Stimulated activated CD4-positive, alpha-beta T cell treated with anti-CD3 and anti-CD28 coated beads, Interleukin-4, amount 100 ng/mL, for 48 hours (primary cell): ENCODE data around the gene DACH1.
"Not testable (repeated sequence)": the region's sequence is repeated elsewhere in the genome, so short reads cannot be mapped to it uniquely, and the experiment has no call there.

Experiments
- DNase-seq, 2 donors: peaks; one replicate each; pipeline ENCODE4 v3.0.0-alpha.2; 2020; ENCODE audit warnings: low read depth in 2 of 2

DACH1 gene

DNA sequence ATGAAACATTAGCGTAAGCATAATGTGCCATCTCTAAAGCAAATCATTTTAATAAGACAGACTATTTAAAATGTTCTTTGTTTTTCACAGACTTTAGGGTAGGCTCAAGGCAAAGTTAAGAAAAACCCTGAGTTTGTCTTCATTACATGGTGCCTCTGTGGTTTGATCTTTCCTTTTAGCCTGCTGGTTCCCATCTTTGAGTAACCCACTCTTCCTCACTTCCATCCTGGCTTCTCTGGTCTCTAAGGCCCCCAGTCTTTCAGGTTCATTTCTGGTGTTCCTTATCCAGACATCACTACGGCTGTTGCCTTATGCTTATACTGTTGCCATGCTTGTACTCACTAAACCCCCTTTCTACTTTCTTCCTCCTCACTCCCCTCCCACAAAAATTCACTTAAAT lies 38.4 kb downstream of the DACH1 start:
- no peak for DNase-seq

DNA sequence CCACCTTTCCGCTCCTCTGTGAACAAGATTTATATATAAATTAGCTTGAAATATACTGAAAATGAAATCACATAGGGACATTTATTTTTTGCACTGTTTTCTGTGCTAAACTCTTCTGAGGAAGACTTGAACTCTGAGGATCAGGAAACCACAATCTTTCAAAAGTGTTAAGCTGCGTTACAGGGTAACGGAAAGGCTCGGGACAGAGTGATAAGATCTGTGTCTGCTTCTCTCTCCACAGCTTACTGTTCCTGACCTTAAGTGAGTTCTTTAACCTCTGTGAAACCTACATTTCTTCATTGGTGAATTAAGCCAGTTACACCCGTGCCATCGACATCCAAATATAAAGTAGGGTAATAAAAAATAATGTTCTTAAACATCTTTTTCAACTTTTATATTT lies 38.9 kb downstream of the DACH1 start:
- DNase-seq: no peak

DNA sequence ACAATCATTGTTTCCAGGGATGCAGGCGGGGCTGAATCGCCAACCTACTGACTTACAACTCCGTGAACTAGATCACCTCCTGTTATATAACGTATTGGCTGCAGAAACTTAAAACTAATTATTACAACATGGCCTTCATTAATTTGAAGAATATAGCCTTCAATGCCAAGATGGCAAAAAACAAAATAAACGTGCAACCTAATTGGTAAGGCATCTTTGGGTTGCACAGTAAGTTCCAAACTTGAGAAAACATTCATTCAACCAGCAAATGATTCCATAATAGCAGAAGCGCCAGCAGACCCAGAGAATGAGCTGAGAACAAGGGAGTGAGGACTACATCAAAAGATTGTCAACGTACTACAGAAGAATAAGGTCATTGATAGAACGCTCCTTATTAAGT lies 39.8 kb downstream of the DACH1 start:
- DNase-seq: no peak

DNA sequence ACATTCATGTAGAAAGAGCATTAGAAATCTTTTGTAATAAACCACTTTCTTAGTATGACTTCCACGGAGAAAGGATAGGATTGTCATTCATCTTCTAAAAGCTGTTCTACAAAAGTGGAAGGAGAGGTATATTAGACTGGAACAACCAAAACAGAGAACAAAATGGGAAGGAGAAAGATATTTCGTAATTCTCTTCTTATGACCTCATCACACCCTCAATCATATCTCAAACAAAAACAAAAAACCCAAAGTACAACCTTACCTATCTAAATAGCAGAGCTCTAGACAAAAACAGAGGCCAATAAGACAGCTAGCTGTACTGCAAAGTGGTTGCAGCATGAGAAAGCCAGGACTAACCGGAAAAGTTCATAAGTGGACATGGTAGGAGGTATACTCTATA lies 46.3 kb downstream of the DACH1 start:
- no peak for DNase-seq

DNA sequence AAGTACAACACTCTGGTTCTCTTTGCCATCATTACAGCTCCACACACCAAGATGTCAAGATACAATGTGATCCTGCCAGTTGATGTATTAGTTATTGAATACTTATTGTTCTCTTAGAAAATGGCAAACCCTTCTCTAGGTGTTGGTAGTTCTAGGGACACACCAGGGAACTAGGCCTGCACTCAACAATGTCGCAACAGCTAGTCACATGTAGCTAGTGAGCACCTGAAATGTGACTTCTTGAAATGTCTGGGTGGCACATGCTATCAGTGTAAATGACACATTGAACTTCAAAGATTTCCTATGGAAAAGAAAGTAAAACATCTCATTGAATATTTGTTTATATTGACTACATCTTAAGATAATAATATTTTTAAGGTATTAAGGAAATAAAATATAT lies 49.7 kb downstream of the DACH1 start:
- no peak for DNase-seq

DNA sequence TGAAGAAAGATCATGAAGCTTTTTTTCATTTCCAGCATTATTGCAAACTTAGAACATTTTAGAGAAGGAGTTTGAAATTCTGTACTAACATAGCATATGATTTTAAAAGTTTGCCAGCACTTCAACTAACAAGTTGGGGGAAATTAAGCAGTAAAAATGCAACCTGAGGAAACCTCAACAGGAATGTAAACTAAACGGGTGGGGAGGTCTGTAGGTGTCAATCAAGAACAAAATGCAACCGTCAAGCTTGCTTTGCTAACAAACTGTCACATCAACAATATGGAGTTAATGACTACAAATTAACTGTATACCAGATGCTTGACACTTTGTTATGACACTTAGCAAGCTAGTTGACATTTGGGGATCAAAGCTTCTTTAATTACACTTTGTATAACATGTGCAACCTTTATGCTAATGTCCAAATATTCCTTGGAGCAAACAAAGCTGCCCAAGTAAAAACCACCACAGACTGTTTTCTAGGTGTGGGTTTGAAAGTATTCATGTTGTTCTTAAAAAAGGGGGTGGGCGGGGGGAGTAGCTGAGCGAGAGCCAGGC lies 52.1 kb downstream of the DACH1 start:
- no peak for DNase-seq

DNA sequence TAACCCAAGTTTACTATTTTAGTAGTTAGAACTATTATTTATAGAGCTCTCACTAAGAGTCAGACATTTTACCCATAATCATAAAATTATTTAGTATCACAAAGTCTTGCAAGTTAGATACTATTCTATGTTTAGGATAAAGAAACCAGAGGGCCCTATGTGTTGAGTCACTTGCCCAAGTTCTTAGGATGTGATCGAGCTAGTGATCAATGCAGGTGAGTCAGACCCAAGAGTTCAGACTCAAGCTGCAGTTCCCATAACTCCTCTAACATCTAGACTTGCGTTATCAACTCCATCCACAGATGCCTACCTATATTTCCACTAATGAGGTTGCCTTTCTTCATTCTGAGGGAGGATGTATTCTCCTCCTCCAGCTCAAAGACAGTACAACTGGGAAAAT lies 53.8 kb downstream of the DACH1 start:
- DNase-seq: no peak

DNA sequence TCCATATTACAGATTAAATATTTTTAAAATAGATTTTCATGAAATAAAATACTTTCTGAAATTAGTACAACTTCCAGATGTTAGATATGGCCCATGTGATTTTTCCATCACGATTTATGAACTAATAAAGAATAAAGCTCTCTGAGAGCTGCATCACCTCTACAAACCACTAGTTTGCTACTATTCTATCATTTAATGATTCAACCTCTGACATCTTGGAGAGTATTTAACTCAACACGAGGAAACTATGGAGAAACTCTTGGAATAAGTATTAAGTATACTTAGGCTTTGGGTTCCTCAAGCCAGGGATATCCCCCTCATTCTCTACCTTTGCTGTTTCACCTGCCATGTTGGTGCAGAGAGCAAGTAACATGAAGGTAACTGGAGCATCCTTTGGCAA lies 55.7 kb downstream of the DACH1 start:
- no peak for DNase-seq

DNA sequence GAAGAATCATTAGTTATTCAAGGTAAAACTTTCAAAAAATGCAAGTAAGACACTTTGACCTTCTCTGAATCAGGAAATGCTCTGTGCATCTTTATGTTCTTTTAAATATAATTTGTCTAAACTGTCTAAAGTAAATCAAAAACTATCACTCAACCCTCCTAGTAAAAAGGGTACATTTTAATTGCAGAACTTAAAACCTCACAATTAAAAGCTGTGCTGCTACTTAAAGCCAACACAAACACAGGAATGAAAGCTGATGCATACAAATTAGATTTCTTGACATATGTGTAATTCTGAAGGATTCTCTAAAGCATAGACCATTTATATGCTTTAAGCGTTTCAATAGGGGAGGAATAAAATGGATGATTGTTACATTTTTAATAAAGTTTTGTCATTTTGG lies 58.3 kb downstream of the DACH1 start:
- no peak for DNase-seq

DNA sequence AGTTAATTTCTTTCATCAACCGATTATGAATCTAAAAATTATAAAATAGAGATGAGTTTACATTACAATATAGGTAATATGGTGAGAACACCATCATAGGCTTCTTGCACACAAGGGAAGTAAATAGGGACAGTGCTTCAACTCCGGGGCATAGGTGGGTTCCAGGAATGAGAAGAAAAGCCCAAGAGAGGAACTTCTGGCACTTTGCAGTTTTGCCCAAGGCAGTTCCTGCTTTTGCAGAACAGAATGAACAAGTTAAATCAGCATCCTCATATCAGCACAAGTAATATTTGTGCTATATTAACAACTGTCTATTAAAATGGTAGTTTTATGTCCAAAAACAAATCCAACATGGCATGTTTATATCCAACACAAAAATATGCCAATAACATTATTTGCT lies 60.1 kb downstream of the DACH1 start:
- DNase-seq: no peak

DNA sequence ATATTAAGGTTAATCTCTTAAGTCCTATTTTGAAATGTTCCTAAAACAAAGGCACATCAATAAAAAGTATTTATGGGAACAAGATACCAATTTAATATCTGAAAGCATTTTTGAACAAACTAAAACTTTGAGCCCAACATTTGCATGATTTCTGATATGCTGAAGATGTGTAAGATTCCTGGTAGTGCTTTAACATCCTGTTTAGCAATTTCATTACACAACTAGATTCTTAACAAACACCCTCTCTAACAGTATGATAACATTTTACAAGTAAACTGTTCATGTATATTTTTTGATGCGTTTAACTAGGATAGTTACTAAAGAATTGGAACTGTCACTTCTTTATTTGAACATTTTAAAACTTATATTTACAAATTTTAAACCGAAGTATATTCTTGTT lies 63.9 kb downstream of the DACH1 start:
- no peak for DNase-seq

DNA sequence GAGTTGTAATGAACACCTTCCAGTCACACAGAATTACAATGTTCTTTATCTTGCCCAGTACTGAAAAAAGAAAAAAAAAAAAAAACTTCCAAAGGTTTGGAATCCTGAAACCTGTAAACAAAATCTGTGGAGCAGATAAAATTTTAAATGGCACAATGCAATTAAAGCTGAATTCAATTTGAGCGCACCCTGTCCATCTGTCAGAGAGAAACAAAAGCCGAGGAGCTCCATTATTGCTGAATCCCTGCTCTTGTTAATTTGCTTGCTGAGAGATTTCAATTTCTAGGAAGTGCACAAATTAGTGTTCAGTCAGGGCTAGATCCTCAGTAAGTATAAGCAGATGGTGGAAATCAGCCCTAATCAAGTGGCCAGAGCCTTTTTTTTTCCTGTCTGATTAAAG lies 65.2 kb downstream of the DACH1 start:
- DNase-seq: no peak

DNA sequence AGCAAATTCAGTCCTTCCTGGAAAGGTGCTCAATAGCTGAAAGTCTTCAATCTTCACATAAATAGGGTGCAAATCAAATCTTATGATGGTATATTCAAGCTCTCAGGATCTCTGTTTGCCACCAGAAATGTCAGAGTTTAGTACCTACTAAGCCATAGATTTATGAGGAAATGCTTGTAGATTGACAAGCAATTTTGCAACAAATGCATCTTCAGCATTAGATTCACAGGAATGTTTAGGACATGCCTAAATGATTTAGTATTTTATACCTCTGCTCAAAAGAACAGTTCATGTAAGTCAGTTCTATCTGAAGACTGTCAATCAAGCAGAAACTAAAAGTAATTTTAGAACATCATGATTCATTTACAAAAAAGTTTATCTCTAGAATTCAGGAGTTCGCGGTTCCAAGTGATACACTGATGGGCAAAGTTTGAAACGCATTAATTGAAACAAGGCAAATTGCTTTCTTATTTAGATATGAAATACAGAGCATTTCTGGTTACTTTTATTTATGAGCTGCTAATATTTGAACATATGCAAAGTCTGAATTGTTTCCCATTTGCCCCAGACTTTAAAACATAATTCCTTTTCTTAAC lies 65.7 kb downstream of the DACH1 start:
- DNase-seq: no peak

DNA sequence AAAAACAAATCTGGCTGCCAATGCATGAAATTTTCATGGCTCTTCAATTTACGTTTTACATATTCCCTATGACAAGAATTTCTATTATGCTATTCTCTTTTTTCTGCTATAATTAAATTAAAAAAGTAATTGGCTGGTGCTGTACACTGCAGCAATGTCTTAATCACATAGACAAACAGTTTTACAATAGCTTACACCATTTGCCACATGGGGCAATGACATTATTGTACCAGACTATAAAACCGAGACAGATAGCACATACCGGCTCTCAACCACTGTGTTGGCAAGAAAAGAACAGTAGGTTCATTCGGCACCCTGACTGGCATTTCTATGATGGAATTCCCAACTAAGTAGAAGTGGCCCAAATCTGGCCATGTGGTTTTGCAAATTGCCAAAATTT lies 67.7 kb downstream of the DACH1 start:
- no peak for DNase-seq

DNA sequence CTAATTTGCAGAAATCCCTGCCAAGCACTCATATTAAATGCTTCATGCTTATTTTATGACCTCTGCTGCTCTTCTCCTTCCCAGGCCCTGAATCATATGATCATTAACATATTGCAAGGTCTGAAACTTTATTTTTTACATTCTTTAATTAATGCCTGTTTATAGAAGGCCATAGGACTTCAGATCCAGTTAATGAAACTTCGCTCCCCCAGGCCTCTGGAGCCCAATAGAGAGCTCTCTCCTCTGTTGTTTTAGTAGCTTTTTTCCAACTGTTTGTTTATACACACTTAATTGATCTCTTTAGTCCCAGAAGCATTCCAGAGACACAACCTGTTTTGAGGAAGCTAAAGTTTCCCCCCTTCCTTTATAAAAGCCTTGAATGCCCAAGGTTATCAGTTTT lies 68.3 kb downstream of the DACH1 start:
- DNase-seq: no peak

DNA sequence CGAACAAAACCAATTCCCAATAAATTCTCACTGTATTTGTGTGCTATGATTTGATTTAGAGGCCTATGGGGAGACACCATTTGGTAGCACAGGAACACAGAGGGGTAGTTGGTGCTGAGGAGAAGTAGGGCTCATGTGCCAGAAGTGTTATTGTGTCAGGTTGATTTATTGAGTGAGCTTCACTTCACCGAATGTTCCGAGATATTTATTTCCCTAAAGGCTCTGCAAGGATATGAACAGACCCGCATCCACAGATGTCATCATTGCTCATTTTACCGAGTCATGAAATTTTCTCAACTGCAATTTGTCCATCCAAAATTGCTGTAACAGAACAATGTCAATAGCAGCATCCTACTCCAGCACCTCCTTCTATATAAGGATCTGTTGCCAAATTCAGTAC lies 69.5 kb downstream of the DACH1 start:
- DNase-seq: no peak

DNA sequence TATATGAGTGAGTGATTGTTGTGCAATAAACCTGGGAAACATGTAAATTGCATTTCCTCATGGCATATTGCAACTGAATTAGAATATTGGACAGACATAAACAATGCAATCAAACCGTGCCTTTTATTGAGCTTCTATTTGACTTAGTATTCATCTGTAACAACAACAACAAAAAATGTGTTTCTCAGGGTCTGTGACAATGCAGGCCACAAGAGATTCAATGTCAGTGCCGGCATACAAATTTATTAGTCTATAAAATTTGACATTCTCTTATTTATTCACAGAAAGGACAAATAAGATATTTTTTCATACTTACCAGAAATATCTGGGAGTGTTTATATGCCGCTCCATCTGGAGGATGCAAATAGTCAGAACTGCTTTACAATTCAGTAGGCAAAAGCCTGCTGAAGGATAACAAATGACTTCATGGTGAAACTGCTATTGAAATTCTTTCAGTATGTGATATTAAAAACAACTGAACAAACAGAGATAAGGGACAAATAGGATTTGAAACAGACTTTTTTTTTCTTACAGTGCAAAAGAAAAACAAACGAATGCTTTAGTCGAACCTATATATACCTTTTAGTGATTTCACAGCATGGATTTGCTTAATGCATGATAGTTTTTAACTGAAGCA lies 77.2 kb downstream of the DACH1 start:
- DNase-seq: no peak

DNA sequence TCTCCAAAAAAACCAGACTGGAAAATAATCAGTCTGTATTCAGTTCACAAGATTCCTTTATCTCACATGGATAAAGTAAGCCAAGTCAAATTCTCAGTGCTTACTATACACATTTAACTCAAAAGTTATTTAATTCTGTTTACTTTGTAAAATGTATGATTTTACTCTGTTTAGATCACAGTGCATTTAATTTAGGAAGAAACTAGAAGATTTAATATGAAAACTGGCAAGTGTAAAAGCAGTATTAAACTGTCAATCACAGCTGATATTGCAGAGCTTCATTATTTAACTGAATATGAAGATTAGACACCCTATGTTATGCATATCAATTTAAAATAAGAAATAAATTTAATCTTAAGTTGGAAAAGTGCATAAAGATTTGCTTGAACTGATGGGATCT lies 78.0 kb downstream of the DACH1 start:
- no peak for DNase-seq

DNA sequence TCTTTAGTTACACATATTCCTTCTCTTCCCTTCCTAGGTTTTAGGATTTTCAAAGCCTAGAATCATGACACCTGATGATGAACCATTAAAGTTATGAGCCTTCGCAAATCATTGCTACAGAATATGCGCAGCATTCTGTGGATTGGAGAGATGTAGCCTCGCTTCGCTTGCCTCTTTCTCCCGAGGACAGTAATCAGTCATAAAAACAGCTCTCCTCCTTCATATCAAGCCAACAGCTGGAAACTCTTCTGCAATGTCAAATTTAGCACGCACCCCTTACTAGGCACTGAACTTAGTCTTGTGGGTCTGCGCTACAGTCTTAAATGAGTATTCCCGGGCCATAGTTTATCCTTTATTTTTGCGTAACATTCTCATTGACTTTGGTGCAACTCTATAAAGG lies 79.6 kb downstream of the DACH1 start:
- no peak for DNase-seq

DNA sequence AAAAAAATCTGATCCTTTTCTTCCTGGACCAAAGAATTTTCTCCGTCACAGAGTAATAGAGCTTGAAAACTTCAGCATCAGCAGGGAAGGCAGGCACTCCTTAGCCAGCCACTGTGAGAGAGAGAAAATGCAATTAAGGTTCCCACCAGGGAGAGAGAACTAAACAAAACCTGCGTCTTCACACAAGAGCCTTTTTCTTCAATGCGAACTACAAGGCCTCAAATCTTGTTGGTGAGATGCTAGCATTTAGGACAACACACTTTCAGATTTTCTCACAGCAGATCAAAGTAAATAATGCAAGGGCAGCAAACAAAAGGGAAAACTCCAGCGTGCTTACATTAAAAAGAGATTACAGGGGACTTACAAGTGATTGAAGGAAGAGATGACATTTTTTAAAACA lies 80.1 kb downstream of the DACH1 start:
- no peak for DNase-seq

DNA sequence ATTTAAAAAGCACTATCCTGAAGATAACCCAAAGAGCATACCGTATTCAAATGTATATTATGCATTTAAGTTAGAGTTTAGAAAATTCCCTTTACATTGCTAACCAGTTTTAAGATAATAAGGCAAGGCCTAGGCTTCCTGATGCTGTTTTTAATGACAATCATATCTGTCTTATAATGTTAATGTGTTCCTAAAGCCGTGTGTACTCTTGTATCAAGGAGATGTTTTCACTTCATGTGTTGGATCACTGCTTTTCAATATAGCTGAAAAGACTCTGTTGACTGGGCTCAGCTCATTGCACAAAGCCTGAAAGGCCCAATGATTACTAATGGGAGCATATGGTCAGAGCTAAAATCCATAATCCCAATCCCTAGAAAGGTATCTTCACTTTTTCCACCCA lies 81.6 kb downstream of the DACH1 start:
- no peak for DNase-seq

DNA sequence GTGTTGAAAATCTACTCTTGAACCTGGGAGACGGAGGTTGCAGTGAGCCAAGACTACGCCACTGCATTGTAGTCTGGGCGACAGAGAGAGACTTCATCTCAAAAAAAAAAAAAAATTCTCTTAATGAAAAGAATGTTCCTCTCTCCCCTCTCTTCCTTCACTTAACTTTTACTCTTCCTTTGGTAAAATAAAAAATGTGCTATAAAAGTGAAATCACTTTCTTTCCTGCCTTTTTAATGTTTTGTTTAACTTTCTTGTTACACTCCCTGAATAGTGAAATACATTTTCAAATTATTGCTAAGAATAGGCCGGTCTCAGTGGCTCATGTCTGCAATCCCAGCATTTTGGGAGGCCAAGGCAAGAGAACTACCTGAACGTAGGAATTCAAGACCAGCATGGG lies 86.5 kb downstream of the DACH1 start:
- no peak for DNase-seq

DNA sequence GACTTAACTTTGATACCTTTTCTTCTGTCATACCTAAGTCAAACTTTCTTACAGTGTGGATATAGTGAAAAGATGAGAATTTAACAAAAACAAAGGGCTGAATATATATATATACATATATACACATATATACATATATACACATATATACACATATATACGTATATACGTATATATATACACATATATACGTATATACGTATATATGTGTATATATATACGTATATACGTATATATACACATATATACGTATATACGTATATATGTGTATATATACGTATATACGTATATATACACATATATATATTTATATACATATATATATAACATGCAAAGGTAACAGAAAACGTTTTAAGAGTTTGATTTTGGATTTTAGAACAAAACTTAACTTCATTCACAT lies 88.0 kb downstream of the DACH1 start:
- DNase-seq: not testable (repeated sequence)

DNA sequence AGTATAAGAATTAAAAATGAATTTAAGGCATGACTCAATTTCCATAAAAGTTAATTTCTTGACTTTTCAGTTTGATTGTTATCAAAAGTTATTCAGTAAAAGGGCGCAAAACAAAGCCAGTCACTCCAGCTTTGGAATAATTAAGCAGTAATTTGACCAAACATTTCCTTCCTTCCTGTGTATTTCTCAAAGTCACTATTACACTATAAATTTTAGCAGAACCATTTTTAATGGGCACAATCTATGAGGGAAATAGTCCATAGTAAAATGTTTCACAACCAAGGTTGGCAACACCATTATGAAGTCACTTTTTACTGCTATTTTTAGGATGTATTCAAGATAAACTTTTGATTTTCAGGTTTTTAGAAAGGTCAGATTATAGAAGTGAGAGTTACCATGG lies 91.0 kb downstream of the DACH1 start:
- DNase-seq: no peak
